Activated T-helper 1 cell treated with anti-CD3 and anti-CD28 coated beads, Interleukin-12 subunit alpha, Interleukin-12 subunit beta, Interleukin-2, Interleukin-4 antibody, amounts not matched to agents 30 ng/mL and 10 ng/mL and 1 ng/mL, durations not matched to agents 14 hours and 24 hours and 36 hours (primary cell): ENCODE results near the gene LCN12. TPM values are rescaled to one million over a fixed set of nuclear protein-coding genes. Genes with fewer than 3 reads are reported as not detected.
A peak's percentile ranks its signal among the peaks of the same experiment; 100 is the strongest.

ENCODE experiments used
- DNase-seq: peaks from one replicate; pipeline ENCODE4 v3.0.0; 2021; ENCODE audit warnings: low spot score
- H3K27ac Mint-ChIP-seq: one replicate; pipeline ENCODE4 v1.8.0; 2021; ENCODE audit warnings: mild to moderate bottlenecking, mixed read lengths
- H3K27me3 Mint-ChIP-seq: one replicate; pipeline ENCODE4 v1.8.0; 2022; ENCODE audit warnings: mild to moderate bottlenecking, moderate library complexity, mixed read lengths; ENCODE audit not compliant: insufficient read depth
- H3K36me3 Mint-ChIP-seq: one replicate; pipeline ENCODE4 v1.8.0; 2021; ENCODE audit warnings: low read depth, mixed read lengths
- H3K4me1 Mint-ChIP-seq: one replicate; pipeline ENCODE4 v1.8.0; 2021; ENCODE audit warnings: low read depth, mixed read lengths
- H3K4me3 Mint-ChIP-seq: one replicate; pipeline ENCODE4 v1.8.0; 2021; ENCODE audit warnings: mild to moderate bottlenecking, moderate library complexity, mixed read lengths
- H3K9me3 Mint-ChIP-seq: one replicate; pipeline ENCODE4 v1.8.0; 2021; ENCODE audit warnings: mixed read lengths
- intact Hi-C: fragments of 100-400 bp; cut with micrococcal nuclease; formaldehyde crosslinking; loops from one replicate; pipeline ENCODE4 v1.15.1; 2024
- total RNA-seq: library from RNA; stranded (reverse); gene quantifications from 2 replicates; pipeline ENCODE4 v1.2.3, GENCODE V29; 2022

The LCN12 gene
- total RNA-seq, 1 donor from 2014 or later = 1.9 TPM

- Mint-ChIP-seq H3K36me3 (no peaks in the 10 kb centered on the region), H3K27ac (peak within 1 kb of the TSS; percentile 84), H3K4me3 (peak within 1 kb of the TSS; percentile 87), H3K4me1 (peaks cover 24% of the 10 kb centered on the region), H3K9me3 (no peaks in the 10 kb centered on the region), H3K27me3 (peaks cover 26% of the 10 kb centered on the region)
- DNase-seq = peak; percentile 93
- intact Hi-C loops = loop anchor here (1.0 to 5.0 kb wide), 13 partner anchors 14 to 467 kb away; partner anchors contain the start of genes AJM1, FBXW5, NSMF and RABL6
Observed at GRCh38 chr9:136991993-136992818, 40.1 kb downstream of the LCN12 start, which contains the start of gene PAXX. Gene PAXX, plus strand, starts transcription at chr9:136992422. Its CDS starts 22 bp downstream, at chr9:136992444.

GRCh38 chr9:136992819-136993369 is 40.8 kb downstream of the LCN12 start:
- peak overlapping the region; percentile 87 for H3K4me3 Mint-ChIP-seq
- DNase-seq = no peak
- H3K9me3 Mint-ChIP-seq = no peaks in the 10 kb centered on the region
- H3K27ac Mint-ChIP-seq = peak overlapping the region; percentile 83
- no peaks in the 10 kb centered on the region for H3K36me3 Mint-ChIP-seq
- H3K4me1 Mint-ChIP-seq = peaks cover 30% of the 10 kb centered on the region
- H3K27me3 Mint-ChIP-seq = peaks cover 24% of the 10 kb centered on the region
- intact Hi-C loops = loop anchor here (1.0 to 5.0 kb wide), 13 partner anchors 15 to 466 kb away; partner anchors contain the start of genes AJM1, FBXW5, NSMF and RABL6

GRCh38 chr9:136994180-136994887 is 42.3 kb downstream of the LCN12 start:
- Mint-ChIP-seq H3K4me1 (peaks cover 35% of the 10 kb centered on the region), H3K9me3 (no peaks in the 10 kb centered on the region), H3K27me3 (peaks cover 22% of the 10 kb centered on the region), H3K4me3 (peak overlapping the region; percentile 87), H3K27ac (no peak overlapping the region), H3K36me3 (no peaks in the 10 kb centered on the region)
- no peak for DNase-seq
- intact Hi-C loops = loop anchor here (5.0 kb wide), 1 partner anchor 92 kb away; no protein-coding TSS in a partner anchor

GRCh38 chr9:136994888-136995230 is 42.8 kb downstream of the LCN12 start:
- no peak overlapping the region for H3K4me3 Mint-ChIP-seq
- H3K4me1 Mint-ChIP-seq = peaks cover 36% of the 10 kb centered on the region
- intact Hi-C loops = loop anchor here (5.0 kb wide), 1 partner anchor 93 kb away; no protein-coding TSS in a partner anchor
- H3K27ac Mint-ChIP-seq = no peak overlapping the region
- no peaks in the 10 kb centered on the region for H3K9me3 Mint-ChIP-seq
- peaks cover 17% of the 10 kb centered on the region for H3K27me3 Mint-ChIP-seq
- no peak for DNase-seq
- no peaks in the 10 kb centered on the region for H3K36me3 Mint-ChIP-seq

- Mint-ChIP-seq H3K36me3 (no peaks in the 10 kb centered on the region), H3K9me3 (no peaks in the 10 kb centered on the region), H3K27ac (no peak overlapping the region), H3K27me3 (peaks cover 13% of the 10 kb centered on the region), H3K4me3 (no peak overlapping the region), H3K4me1 (peaks cover 41% of the 10 kb centered on the region)
- DNase-seq = no peak
- intact Hi-C loops = no loop called here
Observed at GRCh38 chr9:136995362-136995761, 43.3 kb downstream of the LCN12 start.

GRCh38 chr9:136995772-136996311 is 43.8 kb downstream of the LCN12 start:
- Mint-ChIP-seq H3K27me3 (peaks cover 11% of the 10 kb centered on the region), H3K9me3 (no peaks in the 10 kb centered on the region), H3K36me3 (no peaks in the 10 kb centered on the region), H3K4me3 (peak overlapping the region; percentile 30), H3K27ac (no peak overlapping the region), H3K4me1 (peaks cover 42% of the 10 kb centered on the region)
- no peak for DNase-seq
- intact Hi-C loops = no loop called here

- peak within 1 kb of the TSS; percentile 52 for H3K27ac Mint-ChIP-seq
- intact Hi-C loops = no loop called here
- H3K4me1 Mint-ChIP-seq = peaks cover 34% of the 10 kb centered on the region
- peak within 1 kb of the TSS; percentile 30 for H3K4me3 Mint-ChIP-seq
- peaks cover 10% of the 10 kb centered on the region for H3K27me3 Mint-ChIP-seq
- DNase-seq = peak; percentile 20
- no peaks in the 10 kb centered on the region for H3K36me3 Mint-ChIP-seq
- H3K9me3 Mint-ChIP-seq = no peaks in the 10 kb centered on the region
Observed at GRCh38 chr9:136996361-136997292, 44.6 kb downstream of the LCN12 start, which contains the start of gene CLIC3. Gene CLIC3, minus strand, starts transcription at chr9:136996568. Its CDS starts 25 bp downstream, at chr9:136996543.

- Mint-ChIP-seq H3K27ac (peak overlapping the region; percentile 85), H3K4me1 (peaks cover 34% of the 10 kb centered on the region)
- intact Hi-C loops = no loop called here
Observed at GRCh38 chr9:136997371-136997770, 45.3 kb downstream of the LCN12 start.

GRCh38 chr9:136997830-136998234 is 45.8 kb downstream of the LCN12 start:
- peaks cover 10% of the 10 kb centered on the region for H3K27me3 Mint-ChIP-seq
- intact Hi-C loops = no loop called here
- H3K9me3 Mint-ChIP-seq = no peaks in the 10 kb centered on the region
- peaks cover 34% of the 10 kb centered on the region for H3K4me1 Mint-ChIP-seq
- DNase-seq = peak; percentile 28
- no peaks in the 10 kb centered on the region for H3K36me3 Mint-ChIP-seq
- peak overlapping the region; percentile 85 for H3K27ac Mint-ChIP-seq
- H3K4me3 Mint-ChIP-seq = peak overlapping the region; percentile 55

More at GRCh38 chr9:136997371-136997770, 45.3 kb downstream of the LCN12 start:
- H3K9me3 Mint-ChIP-seq = no peaks in the 10 kb centered on the region
- H3K4me3 Mint-ChIP-seq = peak overlapping the region; percentile 55
- H3K27me3 Mint-ChIP-seq = peaks cover 10% of the 10 kb centered on the region
- no peak for DNase-seq
- H3K36me3 Mint-ChIP-seq = no peaks in the 10 kb centered on the region

GRCh38 chr9:137000177-137000930 is 48.3 kb downstream of the LCN12 start:
- Mint-ChIP-seq H3K36me3 (no peaks in the 10 kb centered on the region), H3K27me3 (peaks cover 13% of the 10 kb centered on the region), H3K27ac (peak overlapping the region; percentile 72), H3K9me3 (no peaks in the 10 kb centered on the region), H3K4me1 (peaks cover 26% of the 10 kb centered on the region), H3K4me3 (peak overlapping the region; percentile 32)
- intact Hi-C loops = loop anchor here (1.0 to 2.0 kb wide), 3 partner anchors 34 to 210 kb away; partner anchors contain the start of gene TMEM141
- peak; percentile 22 for DNase-seq
